Tibial nerve (tissue), 4 donors: ENCODE data around the gene HK2.
"Not testable (repeated sequence)": the region's sequence is repeated elsewhere in the genome, so short reads cannot be mapped to it uniquely, and the experiment has no call there.

Experiments
- CTCF ChIP-seq, 5 experiments: fragments of 200-600 bp in 3 of 5; fragments of 450-650 bp in 2 of 5; sonication (generic) in 3 of 5; IDR thresholded peaks; one replicate each; pipeline ENCODE4 v1.5.1; 2016 to 2019; ENCODE audit warnings: antibody characterized with exemption in 5 of 5, mild to moderate bottlenecking in 3 of 5, moderate library complexity in 2 of 5
- EP300 ChIP-seq, 2 donors: sonication (generic); formaldehyde crosslinking; IDR thresholded peaks; one replicate each; pipeline ENCODE4 v1.6.1; 2017; ENCODE audit warnings: antibody characterized with exemption in 2 of 2, mild to moderate bottlenecking in 1 of 2
- POLR2A ChIP-seq, 2 donors: fragments of 450-650 bp; IDR thresholded peaks; one replicate each; pipeline ENCODE4 v1.6.1; 2017; ENCODE audit warnings: antibody characterized with exemption in 2 of 2, mild to moderate bottlenecking in 2 of 2, moderate library complexity in 2 of 2

GRCh38 chr2:74794878-74795277 lies 39.0 kb upstream of the HK2 start:
- not testable (repeated sequence) for TF ChIP-seq POLR2A, CTCF, EP300 (IDR thresholded peaks at IDR 0.05)
